Measurements from ENCODE around the gene VPS52. TPM values are rescaled to one million over a fixed set of nuclear protein-coding genes. Genes with fewer than 3 reads are reported as not detected.
"Not testable (repeated sequence)": the region's sequence is repeated elsewhere in the genome, so short reads cannot be mapped to it uniquely, and the experiment has no call there.

Gene VPS52
- total RNA-seq, 4 donors from 2014 or later, result 34.1 to 45.5 (median 39.8) TPM

DNA sequence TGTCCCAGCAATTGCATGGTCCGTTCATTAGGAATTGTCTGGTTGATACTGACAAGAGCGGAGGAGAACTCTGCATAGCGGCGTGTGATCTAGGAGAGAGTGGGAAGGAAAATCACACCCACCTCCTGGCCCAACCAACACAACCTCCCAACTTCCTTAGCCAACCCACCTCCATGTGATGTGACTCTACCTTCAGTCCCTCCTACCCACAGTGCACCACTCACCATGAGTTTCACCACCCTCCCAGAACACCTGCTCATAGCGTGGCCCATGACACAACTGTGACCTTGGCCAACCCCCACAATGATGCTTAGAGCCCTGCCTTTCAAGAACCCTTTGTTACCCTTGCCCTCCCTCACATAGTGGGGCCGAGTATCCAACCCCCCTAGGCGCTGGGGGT is 7.7 kb downstream of the VPS52 start:
- intact Hi-C loops (cut with DNase I), result no loop called here
- TF ChIP-seq, protein P1, sequence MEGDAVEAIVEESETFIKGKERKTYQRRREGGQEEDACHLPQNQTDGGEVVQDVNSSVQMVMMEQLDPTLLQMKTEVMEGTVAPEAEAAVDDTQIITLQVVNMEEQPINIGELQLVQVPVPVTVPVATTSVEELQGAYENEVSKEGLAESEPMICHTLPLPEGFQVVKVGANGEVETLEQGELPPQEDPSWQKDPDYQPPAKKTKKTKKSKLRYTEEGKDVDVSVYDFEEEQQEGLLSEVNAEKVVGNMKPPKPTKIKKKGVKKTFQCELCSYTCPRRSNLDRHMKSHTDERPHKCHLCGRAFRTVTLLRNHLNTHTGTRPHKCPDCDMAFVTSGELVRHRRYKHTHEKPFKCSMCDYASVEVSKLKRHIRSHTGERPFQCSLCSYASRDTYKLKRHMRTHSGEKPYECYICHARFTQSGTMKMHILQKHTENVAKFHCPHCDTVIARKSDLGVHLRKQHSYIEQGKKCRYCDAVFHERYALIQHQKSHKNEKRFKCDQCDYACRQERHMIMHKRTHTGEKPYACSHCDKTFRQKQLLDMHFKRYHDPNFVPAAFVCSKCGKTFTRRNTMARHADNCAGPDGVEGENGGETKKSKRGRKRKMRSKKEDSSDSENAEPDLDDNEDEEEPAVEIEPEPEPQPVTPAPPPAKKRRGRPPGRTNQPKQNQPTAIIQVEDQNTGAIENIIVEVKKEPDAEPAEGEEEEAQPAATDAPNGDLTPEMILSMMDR (IDR thresholded peaks at IDR 0.05), result no peak
- Histone ChIP-seq H3K4me3 (no peak overlapping the region), H3K4me1 (peaks cover 0 to 26% (median 4%) of the 10 kb centered on the region in 3 donors), H3K27me3 (no peaks in the 10 kb centered on the region), H3K27ac (no peak overlapping the region), H3K9me3 (no peaks in the 10 kb centered on the region), H3K36me3 (peaks cover 10 to 94% (median 38%) of the 10 kb centered on the region in 3 donors)
- 81 to 90% methylated on average over 5 of the region's 7 CpGs for WGBS, 2 donors
- DNase-seq, result no peak

DNA sequence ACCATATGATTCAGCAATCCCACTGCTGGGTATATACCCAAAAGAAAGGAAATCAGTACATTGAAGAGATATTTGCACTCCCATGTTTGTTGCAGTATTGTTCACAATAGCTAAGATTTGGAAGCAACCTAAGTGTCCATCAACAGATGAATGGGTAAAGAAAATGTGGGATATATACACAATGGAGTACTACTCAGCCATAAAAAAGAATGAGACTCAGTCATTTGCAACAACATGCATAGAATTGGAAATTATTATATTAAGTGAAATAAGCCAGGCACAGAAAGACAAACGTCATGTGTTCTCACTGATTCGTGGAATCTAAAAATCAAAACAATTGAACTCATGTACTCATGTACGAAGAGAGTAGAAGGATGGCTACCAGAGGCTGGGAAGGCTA is 9.2 kb downstream of the VPS52 start:
- H3K36me3 ChIP-seq, result peaks cover 7 to 92% (median 29%) of the 10 kb centered on the region in 3 donors
- 92 to 98% methylated on average over 3 of the region's 3 CpGs for WGBS, 2 donors

DNA sequence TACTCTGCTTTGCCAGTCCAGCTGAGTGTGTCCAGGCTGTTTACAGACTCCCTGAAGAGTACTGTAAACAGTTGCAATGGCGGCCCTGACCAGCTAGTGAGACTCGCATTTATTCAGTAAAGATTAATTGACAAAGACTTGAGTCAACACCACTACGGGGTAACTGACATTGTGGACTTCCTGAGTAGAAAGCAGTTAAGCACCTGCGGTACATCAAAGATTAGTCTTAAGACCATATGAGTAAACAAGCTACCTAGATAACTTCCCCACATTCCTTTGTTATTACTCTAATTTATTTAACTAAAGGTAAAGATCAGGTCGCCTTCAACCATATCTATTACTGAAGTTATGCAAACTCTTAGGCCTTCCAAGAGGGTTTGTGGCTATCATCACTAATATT is 12.6 kb downstream of the VPS52 start:
- WGBS, 2 donors, result 76 to 79% methylated on average over 5 of the region's 5 CpGs
- no peak overlapping the region for H3K27ac ChIP-seq
- H3K4me1 ChIP-seq, result peaks cover 0 to 14% (median 4%) of the 10 kb centered on the region in 3 donors
- no peaks in the 10 kb centered on the region for H3K9me3 ChIP-seq
- no peaks in the 10 kb centered on the region for H3K27me3 ChIP-seq
- no peak for DNase-seq
- TF ChIP-seq, protein P1 (IDR thresholded peaks at IDR 0.05), result no peak
- no peak for TF ChIP-seq POLR2A (IDR thresholded peaks at IDR 0.05)
- intact Hi-C loops (cut with DNase I), result no loop called here
- H3K4me3 ChIP-seq, result no peak overlapping the region
- H3K36me3 ChIP-seq, result peaks cover 0 to 65% (median 6%) of the 10 kb centered on the region in 3 donors

More for the DNA sequence above, 9.2 kb downstream of the VPS52 start:
- DNase-seq; H3K4me3 ChIP-seq; H3K9me3 ChIP-seq; H3K27me3 ChIP-seq; H3K27ac ChIP-seq; intact Hi-C loops (cut with DNase I): not testable (repeated sequence)
- peaks cover 0 to 26% (median 4%) of the 10 kb centered on the region in 3 donors for H3K4me1 ChIP-seq

DNA sequence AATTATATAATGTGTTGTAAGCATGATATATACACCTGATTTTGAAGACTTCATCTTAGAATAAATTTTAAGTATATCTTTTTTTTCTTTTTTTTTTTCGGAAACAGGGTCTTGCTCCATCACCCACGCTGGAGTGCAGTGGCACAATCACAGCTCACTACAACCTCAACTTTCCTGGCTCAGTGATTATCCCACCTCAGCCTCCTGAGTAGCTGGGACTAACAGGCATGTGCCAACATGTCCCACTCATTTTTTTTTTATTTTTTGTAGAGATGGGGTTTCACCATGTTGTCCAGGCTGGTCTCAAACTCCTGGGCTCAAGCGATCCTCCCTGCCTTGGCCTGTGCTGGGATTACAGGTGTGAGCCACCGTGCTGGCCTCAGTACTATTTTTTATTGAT is 17.1 kb downstream of the VPS52 start:
- intact Hi-C loops (cut with DNase I), result no loop called here
- 74 to 85% methylated on average over 4 of the region's 4 CpGs for WGBS, 2 donors
- Histone ChIP-seq H3K27ac (no peak overlapping the region), H3K27me3 (no peaks in the 10 kb centered on the region), H3K36me3 (peaks cover 0 to 45% (median 0%) of the 10 kb centered on the region in 3 donors), H3K9me3 (no peaks in the 10 kb centered on the region), H3K4me3 (no peak overlapping the region), H3K4me1 (peaks cover 13 to 15% (median 13%) of the 10 kb centered on the region in 3 donors)
- DNase-seq, result no peak
- TF ChIP-seq POLR2A (IDR thresholded peaks at IDR 0.05), result no peak
- TF ChIP-seq, protein P1 (IDR thresholded peaks at IDR 0.05), result no peak

DNA sequence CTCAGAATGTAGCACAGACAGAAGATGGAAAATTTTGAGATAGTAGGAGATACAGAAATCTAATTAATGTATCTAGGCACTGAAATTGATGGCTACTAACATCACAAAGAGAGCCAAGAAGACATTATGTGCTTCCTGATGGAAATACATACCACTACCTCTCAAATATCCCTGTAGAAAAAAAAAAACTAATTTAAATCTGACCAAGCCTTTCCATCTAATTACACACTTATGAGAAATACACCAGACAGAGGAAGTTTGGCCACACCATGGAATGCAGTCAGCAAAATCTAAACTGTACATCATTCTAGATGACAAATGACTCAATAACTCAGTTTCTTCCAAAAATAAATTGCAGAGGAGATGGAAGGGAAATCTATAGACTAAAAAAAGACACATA is 18.9 kb downstream of the VPS52 start:
- no peak overlapping the region for H3K27ac ChIP-seq
- H3K36me3 ChIP-seq, result peaks cover 0 to 29% (median 0%) of the 10 kb centered on the region in 3 donors
- intact Hi-C loops (cut with DNase I), result no loop called here
- no peak for DNase-seq
- H3K4me3 ChIP-seq, result no peak overlapping the region
- no peak for TF ChIP-seq POLR2A (IDR thresholded peaks at IDR 0.05)
- TF ChIP-seq, protein P1 (IDR thresholded peaks at IDR 0.05), result no peak
- peaks cover 13 to 30% (median 23%) of the 10 kb centered on the region in 3 donors for H3K4me1 ChIP-seq
- H3K27me3 ChIP-seq, result no peaks in the 10 kb centered on the region
- no peaks in the 10 kb centered on the region for H3K9me3 ChIP-seq
